Esophagus squamous epithelium (tissue), 5 donors: ENCODE measurements around the gene LRRC8E. TPM values are rescaled to one million over a fixed set of nuclear protein-coding genes. Genes with fewer than 3 reads are reported as not detected.
"Not testable (repeated sequence)": the region's sequence is repeated elsewhere in the genome, so short reads cannot be mapped to it uniquely, and the experiment has no call there.

Source experiments
- DNase-seq: peaks from one replicate; lab custom pipeline; 2025; lab: John Stamatoyannopoulos, UW
- H3K27ac ChIP-seq, 4 donors: fragments of 200-600 bp; sonication (generic); one replicate each; pipeline ENCODE4 v1.5.1; 2016 to 2019; ENCODE audit warnings: mild to moderate bottlenecking in 1 of 4
- H3K27me3 ChIP-seq, 4 donors: fragments of 200-600 bp; sonication (generic); 1 replicate in 3 of 4; 2 replicates in 1 of 4; pipeline versions ENCODE4 v1.5.1 to v1.6.0; 2017 to 2021; ENCODE audit warnings: antibody characterized with exemption in 1 of 4
- H3K36me3 ChIP-seq, 3 donors: fragments of 200-600 bp; sonication (generic); one replicate each; pipeline ENCODE4 v1.5.1; 2016 to 2019
- H3K4me1 ChIP-seq, 3 donors: fragments of 200-600 bp; sonication (generic); one replicate each; pipeline ENCODE4 v1.5.1; 2017 to 2019
- H3K4me3 ChIP-seq, 4 donors: fragments of 200-600 bp; sonication (generic); 1 replicate in 3 of 4; 2 replicates in 1 of 4; pipeline ENCODE4 v1.5.1; 2016 to 2019; ENCODE audit warnings: mild to moderate bottlenecking in 2 of 4, moderate library complexity in 1 of 4
- H3K9me3 ChIP-seq, 3 donors: fragments of 200-600 bp; sonication (generic); one replicate each; pipeline ENCODE4 v1.5.1; 2016 to 2019
- POLR2A ChIP-seq, 4 donors: fragments of 450-650 bp; IDR thresholded peaks; one replicate each; pipeline ENCODE4 v1.6.1; 2017; ENCODE audit warnings: antibody characterized with exemption in 4 of 4, mild to moderate bottlenecking in 4 of 4, moderate library complexity in 3 of 4
- WGBS, 2 donors: methylation state at CpG; one replicate each; pipeline ENCODE4 v1.1.5; 2018; 5-methylcytosine and 5-hydroxymethylcytosine counted together
- intact Hi-C: fragments of 100-400 bp; cut with DNase I; formaldehyde crosslinking; loops from one replicate; pipeline ENCODE4 v1.15.0; 2022
- total RNA-seq, 4 donors: library from RNA; depleted of rRNA; stranded (reverse); fragments of >200 nt; gene quantifications; one replicate each; pipeline ENCODE4 v1.1.0, GENCODE V29; 2016
- TF ChIP-seq, protein P1 (sequence below), 6 experiments: fragments of 450-650 bp in 4 of 6; fragments of 200-600 bp in 2 of 6; sonication (generic) in 2 of 6; IDR thresholded peaks; one replicate each; pipeline ENCODE4 v1.5.1; 2016 to 2019; ENCODE audit warnings: antibody characterized with exemption in 6 of 6, mild to moderate bottlenecking in 4 of 6, moderate library complexity in 4 of 6
- donor health status: DM: yes; HTN: yes; CAD: no.

The LRRC8E gene
- total RNA-seq, 4 donors from 2014 or later = 7.6 to 17.0 (median 9.5) TPM

DNA sequence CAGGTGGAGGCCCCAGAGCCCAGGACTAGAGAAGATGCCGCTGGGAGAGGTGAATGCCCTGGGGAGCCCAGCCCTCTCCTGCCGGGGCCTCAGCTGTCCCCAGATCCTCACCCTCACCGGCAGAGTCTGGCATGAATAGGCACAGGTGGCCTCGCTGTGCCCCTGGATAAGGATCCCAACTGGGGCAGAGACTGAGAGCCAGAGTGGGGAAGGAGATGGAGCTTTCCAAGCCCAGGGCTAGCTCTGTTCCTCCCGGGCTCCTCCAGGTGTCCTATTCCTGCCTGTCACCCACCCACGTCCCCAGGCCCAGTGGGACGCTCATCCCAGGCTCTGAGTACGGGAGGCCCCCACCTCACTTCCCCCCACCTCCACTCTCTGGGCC, 30.6 kb upstream of the LRRC8E start:
- Histone ChIP-seq H3K36me3 (peaks cover 0 to 25% (median 0%) of the 10 kb centered on the region in 3 donors), H3K27me3 (peaks cover 0 to 71% (median 0%) of the 10 kb centered on the region in 4 donors), H3K4me1 (peaks cover 13 to 36% (median 18%) of the 10 kb centered on the region in 3 donors), H3K9me3 (no peaks in the 10 kb centered on the region), H3K27ac (no peak overlapping the region), H3K4me3 (no peak overlapping the region)
- no peak for TF ChIP-seq POLR2A (IDR thresholded peaks at IDR 0.05)
- TF ChIP-seq, protein P1, sequence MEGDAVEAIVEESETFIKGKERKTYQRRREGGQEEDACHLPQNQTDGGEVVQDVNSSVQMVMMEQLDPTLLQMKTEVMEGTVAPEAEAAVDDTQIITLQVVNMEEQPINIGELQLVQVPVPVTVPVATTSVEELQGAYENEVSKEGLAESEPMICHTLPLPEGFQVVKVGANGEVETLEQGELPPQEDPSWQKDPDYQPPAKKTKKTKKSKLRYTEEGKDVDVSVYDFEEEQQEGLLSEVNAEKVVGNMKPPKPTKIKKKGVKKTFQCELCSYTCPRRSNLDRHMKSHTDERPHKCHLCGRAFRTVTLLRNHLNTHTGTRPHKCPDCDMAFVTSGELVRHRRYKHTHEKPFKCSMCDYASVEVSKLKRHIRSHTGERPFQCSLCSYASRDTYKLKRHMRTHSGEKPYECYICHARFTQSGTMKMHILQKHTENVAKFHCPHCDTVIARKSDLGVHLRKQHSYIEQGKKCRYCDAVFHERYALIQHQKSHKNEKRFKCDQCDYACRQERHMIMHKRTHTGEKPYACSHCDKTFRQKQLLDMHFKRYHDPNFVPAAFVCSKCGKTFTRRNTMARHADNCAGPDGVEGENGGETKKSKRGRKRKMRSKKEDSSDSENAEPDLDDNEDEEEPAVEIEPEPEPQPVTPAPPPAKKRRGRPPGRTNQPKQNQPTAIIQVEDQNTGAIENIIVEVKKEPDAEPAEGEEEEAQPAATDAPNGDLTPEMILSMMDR (IDR thresholded peaks at IDR 0.05) = no peak
- intact Hi-C loops = loop anchor here (10.0 kb wide), 1 partner anchor 47 kb away; the partner anchor contains the start of gene MAP2K7
- 67 to 73% methylated on average over 2 to 7 of the region's 8 CpGs for WGBS, 2 donors
- no peak for DNase-seq

GRCh38 chr19:7858109-7858770, 30.1 kb upstream of the LRRC8E start:
- H3K9me3 ChIP-seq = no peaks in the 10 kb centered on the region
- intact Hi-C loops = loop anchor here (10.0 kb wide), 1 partner anchor 47 kb away; the partner anchor contains the start of gene MAP2K7
- H3K27ac ChIP-seq = no peak overlapping the region
- 47% methylated on average over 15 of the region's 29 CpGs; no CpG with 5 or more reads in 1 of the 2 donors for WGBS, 2 donors
- no peak for TF ChIP-seq POLR2A (IDR thresholded peaks at IDR 0.05)
- TF ChIP-seq, protein P1 (IDR thresholded peaks at IDR 0.05) = no peak
- no peak overlapping the region for H3K4me3 ChIP-seq
- no peak for DNase-seq
- H3K4me1 ChIP-seq = peaks cover 12 to 36% (median 19%) of the 10 kb centered on the region in 3 donors
- peaks cover 0 to 76% (median 0%) of the 10 kb centered on the region in 4 donors for H3K27me3 ChIP-seq
- H3K36me3 ChIP-seq = peaks cover 0 to 25% (median 0%) of the 10 kb centered on the region in 3 donors

DNA sequence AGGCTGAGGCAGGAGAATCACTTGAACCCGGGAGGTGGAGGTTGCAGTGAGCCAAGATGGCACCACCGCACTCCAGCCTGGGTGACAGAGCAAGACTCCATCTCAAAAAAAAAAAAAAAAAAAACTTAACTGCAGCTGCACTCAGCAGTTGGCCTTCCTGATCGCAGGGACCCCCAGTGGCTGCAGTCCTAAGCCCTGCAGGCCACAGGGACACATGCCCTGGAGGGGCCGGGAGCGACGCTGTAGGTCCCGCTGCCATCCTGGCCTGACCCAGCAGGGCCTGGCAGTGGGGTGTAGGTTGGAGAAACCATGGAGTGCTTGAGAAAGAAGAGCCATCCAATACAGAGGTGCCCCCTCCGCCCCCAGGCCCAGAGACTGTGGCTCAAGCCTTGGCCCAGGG, 29.2 kb upstream of the LRRC8E start:
- Histone ChIP-seq H3K36me3 (peaks cover 0 to 25% (median 0%) of the 10 kb centered on the region in 3 donors), H3K27me3 (peaks cover 0 to 84% (median 0%) of the 10 kb centered on the region in 4 donors), H3K4me1 (peaks cover 9 to 35% (median 16%) of the 10 kb centered on the region in 3 donors)
- 85 to 92% methylated on average over 4 to 8 of the region's 8 CpGs for WGBS, 2 donors
- not testable (repeated sequence) for H3K27ac ChIP-seq, H3K4me3 ChIP-seq, DNase-seq, H3K9me3 ChIP-seq
- intact Hi-C loops = loop anchor here (10.0 kb wide), 1 partner anchor 46 kb away; the partner anchor contains the start of gene MAP2K7

GRCh38 chr19:7859831-7860713, 28.2 kb upstream of the LRRC8E start:
- 94% methylated on average over 9 of the region's 22 CpGs; no CpG with 5 or more reads in 1 of the 2 donors for WGBS, 2 donors
- Histone ChIP-seq H3K9me3 (no peaks in the 10 kb centered on the region), H3K27me3 (peaks cover 0 to 90% (median 0%) of the 10 kb centered on the region in 4 donors)

More at GRCh38 chr19:7859831-7860713, 28.2 kb upstream of the LRRC8E start:
- Histone ChIP-seq H3K27ac (no peak overlapping the region), H3K4me1 (peaks cover 9 to 45% (median 16%) of the 10 kb centered on the region in 3 donors), H3K36me3 (peaks cover 0 to 25% (median 0%) of the 10 kb centered on the region in 3 donors), H3K4me3 (no peak overlapping the region)
- TF ChIP-seq, protein P1 (IDR thresholded peaks at IDR 0.05) = no peak
- no peak for TF ChIP-seq POLR2A (IDR thresholded peaks at IDR 0.05)
- DNase-seq = no peak
- intact Hi-C loops = loop anchor here (10.0 kb wide), 1 partner anchor 45 kb away; the partner anchor contains the start of gene MAP2K7
